IMR-90 (cell line): ENCODE data around the gene PTRH2. TPM values are rescaled to one million over a fixed set of nuclear protein-coding genes. Genes with fewer than 3 reads are reported as not detected.

ENCODE experiments used
- ATAC-seq: fragments of 200-7000 bp; cut with Tn5 transposase; 2 replicates; pipeline ENCODE4 v1.9.1; 2020; ENCODE audit warnings: low read depth, mild to moderate bottlenecking, moderate library complexity
- BruUV-seq: library from RNA; stranded (reverse); fragments of 400-500 nt; replicated peaks from 2 replicates; lab custom pipeline; 2021; lab: Mats Ljungman, UMichigan
- CTCF ChIA-PET: fragments of 300-600 bp; formaldehyde crosslinking; extraction: SDS; loops from one replicate; lab custom pipeline; 2021; ENCODE audit warnings: antibody characterized with exemption; lab: Yijun Ruan, JAX
- POLR2A ChIA-PET: fragments of 300-600 bp; sonication (Branson Sonifier 250); formaldehyde crosslinking; loops from one replicate; lab custom pipeline; 2022; ENCODE audit warnings: antibody characterized with exemption; ENCODE audit not compliant: unreplicated experiment; lab: Charles Lee
- DNase-seq: peaks from one replicate; pipeline ENCODE4 v3.0.0; 2013
- H2AFZ ChIP-seq: replicated peaks from 2 replicates; pipeline ENCODE3; 2013; ENCODE audit warnings: low read length, mild to moderate bottlenecking; ENCODE audit not compliant: poor library complexity
- H2AK5ac ChIP-seq: 2 replicates; pipeline ENCODE4 v1.6.1; 2013; ENCODE audit warnings: low read depth, low read length, inconsistent platforms
- H2AK9ac ChIP-seq: replicated peaks from 2 replicates; pipeline ENCODE3; 2013; ENCODE audit warnings: mild to moderate bottlenecking, low read depth, low read length, moderate library complexity; ENCODE audit not compliant: poor library complexity
- H2BK120ac ChIP-seq: 2 replicates; pipeline ENCODE4 v1.6.1; 2013; ENCODE audit warnings: low read depth, low read length, inconsistent platforms
- H2BK15ac ChIP-seq: 3 replicates; pipeline ENCODE4 v1.6.1; 2013; ENCODE audit warnings: low read depth, low read length, inconsistent platforms
- H2BK20ac ChIP-seq: 2 replicates; pipeline ENCODE4 v1.6.1; 2013; ENCODE audit warnings: low read depth, mild to moderate bottlenecking, inconsistent platforms, low read length, moderate library complexity
- H2BK5ac ChIP-seq: 2 replicates; pipeline ENCODE4 v1.6.1; 2013; ENCODE audit warnings: mild to moderate bottlenecking, low read depth, low read length, inconsistent platforms; ENCODE audit not compliant: poor library complexity, severe bottlenecking
- H3K14ac ChIP-seq: replicated peaks from 2 replicates; pipeline ENCODE4 v1.6.1; 2013; ENCODE audit warnings: low read depth, low read length, inconsistent platforms
- H3K18ac ChIP-seq: 2 replicates; pipeline ENCODE4 v1.6.1; 2013; ENCODE audit warnings: low read depth, low read length, control low read depth
- H3K23ac ChIP-seq: 2 replicates; pipeline ENCODE4 v1.6.1; 2013; ENCODE audit warnings: low read depth, low read length, inconsistent platforms
- H3K27ac ChIP-seq: 2 replicates; pipeline ENCODE4 v1.5.1; 2013; ENCODE audit warnings: mild to moderate bottlenecking, control low read depth, low read length; ENCODE audit not compliant: insufficient read depth
- H3K27me3 ChIP-seq: 2 replicates; pipeline ENCODE4 v1.6.1; 2013; ENCODE audit warnings: low read length; ENCODE audit not compliant: control insufficient read depth, insufficient read depth
- H3K36me3 ChIP-seq: 2 replicates; pipeline ENCODE4 v1.6.1; 2013; ENCODE audit warnings: low read length, mixed read lengths; ENCODE audit not compliant: control insufficient read depth, insufficient read depth
- H3K4ac ChIP-seq: 2 replicates; pipeline ENCODE4 v1.6.1; 2013; ENCODE audit warnings: low read depth, low read length, inconsistent platforms
- H3K4me1 ChIP-seq: 2 replicates; pipeline ENCODE4 v1.6.1; 2013; ENCODE audit warnings: low read length, mixed read lengths; ENCODE audit not compliant: control insufficient read depth, insufficient read depth
- H3K4me2 ChIP-seq: 2 replicates; pipeline ENCODE4 v1.6.1; 2013; ENCODE audit warnings: low read depth, mild to moderate bottlenecking, control low read depth, low read length, moderate library complexity
- H3K4me3 ChIP-seq: 2 replicates; pipeline ENCODE4 v1.5.1; 2013; ENCODE audit warnings: low read depth, mild to moderate bottlenecking, control low read depth, low read length, moderate library complexity; ENCODE audit not compliant: insufficient read depth
- H3K56ac ChIP-seq: 2 replicates; pipeline ENCODE4 v1.6.1; 2013; ENCODE audit warnings: low read length, inconsistent platforms; ENCODE audit not compliant: insufficient read depth; ENCODE audit errors: extremely low read depth
- H3K79me1 ChIP-seq, 2 experiments: 2 replicates each; pipeline ENCODE4 v1.6.1; 2013; ENCODE audit warnings: low read length in 2 of 2, inconsistent platforms in 1 of 2, low read depth in 1 of 2
- H3K9ac ChIP-seq: 2 replicates; pipeline ENCODE4 v1.6.1; 2013; ENCODE audit warnings: low read depth, low read length, control low read depth
- H3K9me1 ChIP-seq: 2 replicates; pipeline ENCODE4 v1.6.1; 2013; ENCODE audit warnings: low read length, inconsistent platforms; ENCODE audit not compliant: insufficient read depth
- H3K9me3 ChIP-seq: 2 replicates; pipeline ENCODE4 v1.6.1; 2013; ENCODE audit warnings: low read length; ENCODE audit not compliant: control insufficient read depth, insufficient read depth
- H4K20me1 ChIP-seq: 2 replicates; pipeline ENCODE4 v1.6.1; 2013; ENCODE audit warnings: low read length, inconsistent platforms; ENCODE audit not compliant: insufficient read depth
- H4K5ac ChIP-seq: 2 replicates; pipeline ENCODE4 v1.6.1; 2013; ENCODE audit warnings: mild to moderate bottlenecking, low read depth, low read length, control low read depth
- H4K8ac ChIP-seq, 2 experiments: 2 replicates each; pipeline ENCODE4 v1.6.1; 2013; ENCODE audit warnings: low read depth in 2 of 2, low read length in 2 of 2, control low read depth in 1 of 2, inconsistent platforms in 1 of 2
- H4K91ac ChIP-seq: 2 replicates; pipeline ENCODE4 v1.6.1; 2013; ENCODE audit warnings: low read depth, low read length, inconsistent platforms; ENCODE audit not compliant: insufficient read depth
- CEBPB ChIP-seq: IDR thresholded peaks from 2 replicates; pipeline ENCODE4 v1.6.1; 2012; ENCODE audit warnings: low read depth, low read length, improper control_type of control experiment
- SMC3 ChIP-seq: fragments of 150-350 bp; IDR thresholded peaks from 2 replicates; pipeline ENCODE4 v1.6.1; 2016; ENCODE audit warnings: low read depth, mild to moderate bottlenecking, antibody characterized with exemption, low read length, moderate library complexity
- WGBS, 2 experiments: methylation state at CpG; one replicate each; pipeline versions ENCODE4 v1.1.5 to v1.1.7; 2013; ENCODE audit warnings: missing lambda C conversion rate in 2 of 2; ENCODE audit not compliant: insufficient read length in 1 of 2; ENCODE audit errors: extremely low coverage in 2 of 2; 5-methylcytosine and 5-hydroxymethylcytosine counted together
- dilution Hi-C: fragments of 300-500 bp; cut with HindIII; formaldehyde crosslinking; loops from one replicate; pipeline ENCODE4 v1.14.3; 2018; ENCODE audit warnings: low sequenced_read_pairs; ENCODE audit not compliant: unreplicated experiment
- in situ Hi-C: fragments of 300-500 bp; cut with MboI; formaldehyde crosslinking; loops from 3 replicates; pipeline ENCODE4 v1.14.3; 2019; ENCODE audit warnings: low sequenced_read_pairs, inconsistent platforms, mixed read lengths
- intact Hi-C: fragments of 100-400 bp; cut with micrococcal nuclease; formaldehyde crosslinking; loops from 2 replicates; pipeline ENCODE4 v1.10.0; 2022
- polyA plus RNA-seq, 3 experiments: library from polyadenylated mRNA; depleted of rRNA; stranded (reverse); fragments of >200 nt; gene quantifications; 2 replicates each; pipeline ENCODE4 v1.2.3, GENCODE V29; 2012; ENCODE audit warnings: low replicate concordance in 1 of 3
- total RNA-seq: library from RNA; depleted of rRNA; stranded (reverse); fragments of >200 nt; gene quantifications from 2 replicates; pipeline ENCODE4 v1.2.3, GENCODE V29; 2012

The PTRH2 gene
- total and polyA plus RNA-seq, 2 of the 4 experiments (the other 2 are of a cell fraction) = 24.9 to 49.7 TPM

DNA sequence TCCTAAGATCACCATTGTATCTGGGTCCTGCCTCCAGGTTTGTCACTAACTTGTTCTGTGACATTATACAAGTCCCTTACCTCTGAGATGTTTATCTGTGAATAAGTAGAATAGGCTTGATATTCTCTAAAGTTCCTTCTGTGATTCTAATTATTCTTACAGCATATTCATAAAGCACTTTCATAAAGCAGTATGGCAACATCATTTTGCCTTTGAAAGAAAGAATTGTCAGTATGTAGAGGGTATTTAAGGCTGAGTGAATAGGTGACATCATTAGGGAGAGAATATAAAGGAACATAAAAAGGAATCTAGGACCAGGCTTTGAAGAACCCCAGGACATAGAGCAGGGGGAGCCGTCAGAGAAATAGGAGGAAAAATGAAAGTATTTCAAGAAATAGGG is 15.8 kb upstream of the PTRH2 start:
- ChIA-PET CTCF (no interaction called here), POLR2A (no interaction called here)
- WGBS, 2 experiments = 71% methylated on average over 1 of the region's 1 CpG; no CpG with 5 or more reads in 1 of the 2 experiments
- no peak overlapping the region for H3K4me2 ChIP-seq
- H3K4ac ChIP-seq = no peak overlapping the region
- peaks cover 19 to 50% of the 10 kb centered on the region in 2 experiments for H3K79me1 ChIP-seq
- dilution Hi-C loops = no loop called here
- no peaks in the 10 kb centered on the region for H3K9me1 ChIP-seq
- no peak overlapping the region for H2BK120ac ChIP-seq
- no peak overlapping the region for H2BK20ac ChIP-seq
- no peaks in the 10 kb centered on the region for H3K4me1 ChIP-seq
- in situ Hi-C loops = no loop called here
- DNase-seq (no peak), ATAC-seq (no peak)
- H3K27me3 ChIP-seq = no peaks in the 10 kb centered on the region
- no TSS peak for BruUV-seq
- intact Hi-C loops = no loop called here
- no peak overlapping the region for H4K91ac ChIP-seq
- H4K20me1 ChIP-seq = peaks cover 7% of the 10 kb centered on the region; the same call in 1 of the 2 replicates
- TF ChIP-seq CEBPB = no peak
- no peak for TF ChIP-seq SMC3
- H2AFZ ChIP-seq = no peak overlapping the region
- no peak overlapping the region for H3K23ac ChIP-seq
- no peak overlapping the region for H2AK9ac ChIP-seq
- no peak overlapping the region for H3K14ac ChIP-seq
- H3K18ac ChIP-seq = no peak overlapping the region
- H3K9ac ChIP-seq = no peak overlapping the region
- no peaks in the 10 kb centered on the region for H3K36me3 ChIP-seq
- no peak overlapping the region for H2BK5ac ChIP-seq
- H3K4me3 ChIP-seq = no peak overlapping the region
- no peak overlapping the region for H4K5ac ChIP-seq
- no peak overlapping the region for H3K27ac ChIP-seq
- H3K56ac ChIP-seq = no peak overlapping the region
- no peak overlapping the region for H2AK5ac ChIP-seq
- H2BK15ac ChIP-seq = no peak overlapping the region
- H4K8ac ChIP-seq = no peak overlapping the region
- no peaks in the 10 kb centered on the region for H3K9me3 ChIP-seq
